Muscle layer of colon (tissue), 2 donors: Measurements from ENCODE around the gene C1orf198.

ENCODE experiments used
- H3K27ac ChIP-seq: one replicate; pipeline ENCODE4 v1.7.0; 2013; ENCODE audit warnings: low read depth, mild to moderate bottlenecking, low read length, moderate library complexity
- H3K27me3 ChIP-seq, 2 donors: one replicate each; pipeline ENCODE4 v1.7.0; 2013; ENCODE audit warnings: low read length in 2 of 2, mild to moderate bottlenecking in 2 of 2; ENCODE audit not compliant: insufficient read depth in 2 of 2, control insufficient read depth in 1 of 2
- H3K36me3 ChIP-seq: one replicate; pipeline ENCODE4 v1.7.0; 2013; ENCODE audit warnings: mild to moderate bottlenecking, low read length; ENCODE audit not compliant: insufficient read depth
- H3K4me1 ChIP-seq: one replicate; pipeline ENCODE4 v1.7.0; 2013; ENCODE audit warnings: mild to moderate bottlenecking, low read length; ENCODE audit not compliant: insufficient read depth
- H3K4me3 ChIP-seq, 2 donors: one replicate each; pipeline ENCODE4 v1.7.0; 2013; ENCODE audit warnings: low read length in 2 of 2, low read depth in 1 of 2, mild to moderate bottlenecking in 1 of 2, moderate library complexity in 1 of 2
- H3K9ac ChIP-seq: one replicate; pipeline ENCODE4 v1.7.0; 2013; ENCODE audit warnings: low read length
- H3K9me3 ChIP-seq: one replicate; pipeline ENCODE4 v1.7.0; 2013; ENCODE audit warnings: mild to moderate bottlenecking, low read length
- donor health status: abdominal sarcoma.
- donor health status: Adenocarcinoma of cecum.

Gene C1orf198

DNA sequence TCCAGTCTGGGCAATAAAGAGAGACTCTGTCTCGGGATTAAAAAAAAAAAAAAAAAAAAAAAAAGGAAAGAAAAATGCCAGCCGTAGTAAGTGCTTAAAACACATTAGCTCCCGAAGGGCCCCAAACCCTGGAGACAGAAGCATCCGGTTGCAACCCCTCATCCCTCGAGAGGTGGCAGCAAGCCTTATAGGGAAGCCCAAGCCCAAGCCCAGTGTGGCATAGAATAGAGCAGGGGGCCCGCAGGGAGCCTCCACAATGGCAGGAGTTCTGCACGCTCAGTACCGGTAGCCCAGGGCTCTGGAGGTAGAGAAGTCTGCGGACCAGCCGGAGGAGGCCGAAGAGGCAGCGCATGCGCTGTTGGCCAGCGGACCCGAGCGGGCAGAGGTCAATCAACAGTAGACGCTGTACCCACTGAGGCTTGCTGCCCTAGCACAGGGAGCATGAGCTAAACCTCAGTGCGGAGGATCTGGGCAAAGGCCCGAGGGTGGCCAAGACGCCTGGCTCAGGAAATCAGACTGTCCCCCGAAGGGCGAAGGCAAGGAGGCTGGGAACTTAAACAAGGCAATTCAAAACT lies 34.1 kb upstream of the C1orf198 start:
- peaks cover 4% of the 10 kb centered on the region for H3K36me3 ChIP-seq
- H3K9me3 ChIP-seq = no peaks in the 10 kb centered on the region
- H3K4me1 ChIP-seq = peaks cover 10% of the 10 kb centered on the region
- no peak overlapping the region for H3K27ac ChIP-seq
- no peak overlapping the region for H3K9ac ChIP-seq
- H3K4me3 ChIP-seq = no peak overlapping the region
- no peaks in the 10 kb centered on the region for H3K27me3 ChIP-seq

DNA sequence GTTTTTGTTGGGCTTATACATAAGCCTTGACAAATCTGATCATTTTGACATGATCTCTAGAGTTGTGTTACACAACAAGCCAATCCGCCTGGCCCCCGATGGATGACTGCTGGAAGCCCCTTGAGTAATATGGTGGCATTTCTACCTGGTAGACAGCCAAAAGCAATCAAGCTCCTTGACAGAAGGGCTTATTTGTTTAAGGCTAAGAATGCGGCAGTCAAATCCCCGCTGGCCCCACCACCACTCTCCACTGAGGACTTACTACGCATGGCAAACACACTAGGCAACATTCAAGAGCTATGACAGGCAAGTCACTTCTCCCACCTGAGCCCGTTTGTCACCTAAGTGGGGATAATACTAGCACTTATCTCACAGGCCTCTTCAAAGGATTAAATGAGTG lies 33.4 kb upstream of the C1orf198 start:
- Histone ChIP-seq H3K4me1 (peaks cover 5% of the 10 kb centered on the region), H3K9me3 (no peaks in the 10 kb centered on the region), H3K27ac (no peak overlapping the region), H3K9ac (no peak overlapping the region), H3K36me3 (peaks cover 4% of the 10 kb centered on the region), H3K4me3 (no peak overlapping the region), H3K27me3 (no peaks in the 10 kb centered on the region)

DNA sequence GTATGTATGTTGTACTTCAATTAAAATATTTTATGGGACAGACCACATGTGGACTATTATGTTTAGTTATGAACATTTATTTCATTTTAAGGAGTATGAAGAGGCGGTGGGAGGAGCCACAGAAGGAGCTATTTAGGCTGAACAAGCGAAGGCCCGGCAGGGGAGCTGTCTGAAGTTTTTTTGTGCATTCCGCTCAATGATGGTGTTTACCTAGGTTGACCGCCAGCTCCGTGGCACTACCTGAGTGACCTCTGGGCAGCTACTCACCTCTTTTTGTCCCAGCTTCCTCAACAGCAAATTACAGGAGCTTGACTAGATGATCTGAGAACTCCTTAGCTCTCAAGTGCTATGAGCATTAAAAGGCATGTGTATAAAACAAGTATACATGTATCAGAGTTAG lies 32.7 kb upstream of the C1orf198 start:
- peaks cover 5% of the 10 kb centered on the region for H3K4me1 ChIP-seq
- no peak overlapping the region for H3K4me3 ChIP-seq
- H3K9me3 ChIP-seq = no peaks in the 10 kb centered on the region
- peaks cover 4% of the 10 kb centered on the region for H3K36me3 ChIP-seq
- H3K27me3 ChIP-seq = no peaks in the 10 kb centered on the region
- H3K9ac ChIP-seq = no peak overlapping the region
- no peak overlapping the region for H3K27ac ChIP-seq

DNA sequence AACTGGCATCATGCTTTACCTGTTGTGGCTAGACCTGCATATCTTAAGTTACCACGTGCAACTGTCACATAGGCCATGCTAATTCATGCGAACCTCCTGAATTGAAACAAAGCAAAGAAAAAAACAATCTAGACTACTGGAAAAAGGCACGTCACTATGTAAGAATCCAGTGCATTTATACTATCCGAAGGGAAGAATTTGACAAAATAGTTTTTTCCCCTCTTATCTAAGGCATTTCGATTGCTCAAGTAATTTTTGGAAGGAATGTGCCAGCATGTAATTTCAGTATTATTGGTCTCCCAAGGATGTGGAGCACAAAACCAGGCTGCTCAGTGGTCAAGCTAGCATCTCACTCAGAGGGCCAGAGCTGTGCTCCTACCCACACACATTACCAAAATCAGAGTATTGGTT lies 31.5 kb upstream of the C1orf198 start:
- H3K9ac ChIP-seq = no peak overlapping the region
- peaks cover 4% of the 10 kb centered on the region for H3K36me3 ChIP-seq
- H3K4me1 ChIP-seq = no peaks in the 10 kb centered on the region
- H3K9me3 ChIP-seq = no peaks in the 10 kb centered on the region
- H3K4me3 ChIP-seq = no peak overlapping the region
- H3K27me3 ChIP-seq = no peaks in the 10 kb centered on the region
- H3K27ac ChIP-seq = no peak overlapping the region

DNA sequence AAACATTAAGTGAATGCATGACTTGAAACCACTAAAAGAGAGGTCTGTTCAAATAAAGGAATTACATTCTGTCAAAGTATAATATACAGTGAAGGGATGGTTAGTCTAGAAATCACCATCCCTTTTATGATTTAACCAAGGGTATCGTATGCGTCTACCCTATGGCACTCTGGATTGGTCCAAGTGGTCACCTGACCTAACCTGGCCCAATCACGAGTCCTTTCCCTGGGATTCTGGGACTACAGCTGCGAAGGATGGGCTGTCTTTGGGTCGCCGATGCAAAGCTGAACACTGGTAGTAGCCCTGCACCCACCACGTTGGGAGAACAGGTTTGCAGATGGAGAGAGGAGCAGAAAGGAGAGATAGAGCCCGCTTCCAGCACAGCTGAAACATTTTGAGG lies 30.4 kb upstream of the C1orf198 start:
- no peaks in the 10 kb centered on the region for H3K36me3 ChIP-seq

DNA sequence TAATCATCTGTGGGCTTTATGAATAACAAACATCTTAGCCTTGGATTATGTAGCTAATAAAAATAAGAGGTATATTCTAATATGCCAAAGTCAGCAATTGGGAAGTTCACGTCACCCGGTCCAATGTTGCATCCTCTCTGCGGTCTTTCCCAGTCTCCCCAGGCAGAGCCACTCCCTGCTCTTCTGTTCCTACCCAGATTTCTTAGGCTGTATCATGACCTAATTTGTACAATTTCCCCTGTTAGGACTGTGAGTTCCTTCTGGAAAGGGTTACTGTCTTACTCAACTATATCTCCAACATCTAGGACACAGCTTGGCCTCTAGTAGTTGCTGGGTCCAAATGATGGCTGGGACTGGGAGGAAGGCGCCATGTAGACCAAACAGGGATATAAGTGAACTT lies 29.8 kb upstream of the C1orf198 start:
- Histone ChIP-seq H3K36me3 (no peaks in the 10 kb centered on the region), H3K27me3 (no peaks in the 10 kb centered on the region), H3K9me3 (no peaks in the 10 kb centered on the region), H3K9ac (no peak overlapping the region), H3K4me3 (no peak overlapping the region), H3K27ac (no peak overlapping the region), H3K4me1 (no peaks in the 10 kb centered on the region)

More for the DNA sequence above, 30.4 kb upstream of the C1orf198 start:
- Histone ChIP-seq H3K4me3 (no peak overlapping the region), H3K9ac (no peak overlapping the region), H3K4me1 (no peaks in the 10 kb centered on the region), H3K27me3 (no peaks in the 10 kb centered on the region), H3K27ac (no peak overlapping the region), H3K9me3 (no peaks in the 10 kb centered on the region)

DNA sequence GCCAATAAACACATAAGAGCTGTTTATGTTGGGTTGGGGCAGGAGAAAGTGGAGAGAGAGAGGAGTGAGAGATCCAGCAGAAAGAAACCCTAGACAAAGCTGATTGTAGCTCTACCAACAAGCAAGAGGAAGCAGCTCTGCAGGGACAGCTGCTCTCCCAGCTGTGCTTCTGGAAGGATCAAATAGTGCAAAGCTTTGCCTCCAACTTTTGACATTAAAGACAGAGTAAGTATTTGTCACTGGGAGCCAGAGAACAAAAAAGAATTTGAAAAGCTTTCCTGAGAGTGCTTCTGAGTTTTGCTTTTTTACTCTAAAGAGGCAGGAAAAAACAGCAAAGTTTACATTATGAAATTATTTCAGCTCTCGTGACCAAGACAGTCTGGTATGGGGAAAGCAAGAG lies 28.5 kb upstream of the C1orf198 start:
- H3K4me3 ChIP-seq = no peak overlapping the region
- no peaks in the 10 kb centered on the region for H3K27me3 ChIP-seq
- H3K36me3 ChIP-seq = no peaks in the 10 kb centered on the region
- H3K27ac ChIP-seq = no peak overlapping the region
- H3K4me1 ChIP-seq = no peaks in the 10 kb centered on the region
- no peaks in the 10 kb centered on the region for H3K9me3 ChIP-seq
- no peak overlapping the region for H3K9ac ChIP-seq

DNA sequence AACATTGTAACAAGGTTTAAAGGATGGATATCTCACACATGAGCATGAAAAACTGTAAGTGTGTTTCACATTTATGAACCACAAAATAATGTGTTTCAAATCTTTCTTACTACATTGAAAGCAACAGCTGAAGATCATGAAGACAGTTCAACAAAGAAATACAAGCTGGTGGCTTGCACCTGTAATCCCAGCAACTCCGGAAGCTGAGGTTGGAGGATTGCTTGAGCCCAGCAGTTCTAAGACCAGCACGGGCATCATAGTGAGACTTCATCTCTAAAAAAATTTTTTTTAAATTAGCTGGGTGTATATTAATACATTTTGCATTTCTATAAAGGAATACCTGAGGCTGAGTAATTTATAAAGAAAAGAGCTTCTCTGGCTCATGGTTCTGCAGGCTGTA lies 27.1 kb upstream of the C1orf198 start:
- no peaks in the 10 kb centered on the region for H3K9me3 ChIP-seq
- H3K27ac ChIP-seq = no peak overlapping the region
- H3K27me3 ChIP-seq = no peaks in the 10 kb centered on the region
- H3K9ac ChIP-seq = no peak overlapping the region
- no peaks in the 10 kb centered on the region for H3K4me1 ChIP-seq
- H3K4me3 ChIP-seq = no peak overlapping the region
- no peaks in the 10 kb centered on the region for H3K36me3 ChIP-seq

DNA sequence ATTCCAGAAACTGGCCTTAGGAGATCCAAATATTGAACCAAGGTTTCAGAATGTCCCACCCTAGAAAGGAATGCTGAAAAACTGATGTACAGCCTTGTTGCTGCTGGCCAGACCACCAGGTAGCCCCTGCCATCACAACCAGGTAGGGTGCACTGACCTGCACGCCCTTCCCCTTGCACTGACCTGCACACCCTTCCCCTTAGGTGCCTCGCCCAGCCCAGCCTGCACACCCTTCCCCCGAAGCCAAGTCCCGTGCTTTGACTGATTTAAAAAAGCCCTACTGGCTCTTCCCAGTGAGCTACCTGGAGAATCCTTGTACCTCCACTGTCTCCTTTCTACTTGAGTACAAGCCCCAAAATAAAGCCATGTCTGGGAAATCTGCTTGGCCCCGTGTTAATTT lies 26.3 kb upstream of the C1orf198 start:
- Histone ChIP-seq H3K36me3 (no peaks in the 10 kb centered on the region), H3K9me3 (no peaks in the 10 kb centered on the region), H3K27me3 (no peaks in the 10 kb centered on the region), H3K4me3 (no peak overlapping the region), H3K27ac (no peak overlapping the region), H3K4me1 (no peaks in the 10 kb centered on the region), H3K9ac (no peak overlapping the region)

DNA sequence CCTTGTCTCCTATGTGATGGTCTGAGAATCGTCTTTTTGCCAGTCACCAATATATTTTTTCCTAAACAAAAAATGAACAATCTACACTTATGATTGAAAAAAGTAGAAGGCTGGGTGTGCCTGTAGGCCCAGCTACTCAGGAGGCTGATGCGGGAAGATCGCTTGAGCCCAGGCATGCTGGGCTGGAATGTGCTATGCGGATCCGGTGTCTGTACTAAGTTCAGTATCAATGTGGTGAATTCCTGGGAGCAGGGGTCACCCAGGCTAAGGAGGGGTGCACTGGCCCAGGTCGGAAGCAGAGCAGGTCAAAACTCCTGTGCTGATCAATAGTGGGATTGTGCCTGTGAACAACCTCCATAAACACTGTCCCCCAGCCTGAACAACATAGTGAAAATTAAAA lies 25.7 kb upstream of the C1orf198 start:
- no peaks in the 10 kb centered on the region for H3K9me3 ChIP-seq

DNA sequence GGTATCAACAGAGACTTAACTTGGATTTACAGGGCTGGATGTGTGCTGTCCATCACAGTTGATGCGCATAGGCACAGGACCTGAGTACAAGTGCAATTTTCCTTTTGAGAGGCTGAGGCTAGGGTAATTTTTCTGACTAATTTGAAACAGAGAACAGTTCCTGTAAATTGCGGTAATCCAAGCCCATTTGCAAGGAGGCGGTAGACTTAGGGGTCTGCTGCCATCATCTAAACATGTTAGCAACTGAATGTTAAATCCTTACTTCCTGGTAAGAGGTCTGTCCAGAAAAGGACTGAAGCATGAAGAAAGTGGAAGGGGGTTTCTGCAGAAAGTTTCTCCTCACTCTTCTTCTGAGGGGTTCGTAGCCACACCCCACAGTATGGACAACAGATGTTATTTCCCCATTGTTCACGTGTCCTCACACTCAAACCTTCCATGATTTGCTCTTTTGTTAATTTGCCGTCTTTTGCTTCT lies 23.7 kb upstream of the C1orf198 start:
- Histone ChIP-seq H3K36me3 (no peaks in the 10 kb centered on the region), H3K9ac (no peak overlapping the region), H3K9me3 (no peaks in the 10 kb centered on the region), H3K27me3 (no peaks in the 10 kb centered on the region), H3K4me1 (no peaks in the 10 kb centered on the region), H3K27ac (no peak overlapping the region), H3K4me3 (no peak overlapping the region)

More for the DNA sequence above, 25.7 kb upstream of the C1orf198 start:
- Histone ChIP-seq H3K27ac (no peak overlapping the region), H3K9ac (no peak overlapping the region), H3K4me1 (no peaks in the 10 kb centered on the region), H3K27me3 (no peaks in the 10 kb centered on the region), H3K4me3 (no peak overlapping the region), H3K36me3 (no peaks in the 10 kb centered on the region)

DNA sequence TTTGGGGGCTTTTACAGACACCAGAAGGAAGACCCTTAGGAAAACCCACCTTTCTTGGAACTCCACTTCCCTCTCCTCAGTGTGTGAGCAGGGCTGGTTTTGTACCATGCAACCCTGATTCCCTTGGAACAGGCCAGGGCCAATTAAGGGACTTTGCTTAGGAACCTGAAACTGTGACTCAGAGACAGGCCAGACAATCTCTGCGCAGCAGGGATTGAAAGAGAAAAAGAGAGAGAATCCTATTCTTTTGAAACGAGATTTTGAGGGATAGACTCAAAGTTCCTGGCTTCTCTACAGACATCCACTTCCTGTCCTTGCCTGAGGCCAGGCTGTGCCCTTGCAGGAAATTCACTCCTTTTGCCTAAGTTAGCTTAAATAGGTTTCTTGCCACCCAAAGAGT lies 23.1 kb upstream of the C1orf198 start:
- Histone ChIP-seq H3K9ac (no peak overlapping the region), H3K4me3 (no peak overlapping the region), H3K36me3 (no peaks in the 10 kb centered on the region), H3K27ac (no peak overlapping the region), H3K9me3 (no peaks in the 10 kb centered on the region), H3K4me1 (no peaks in the 10 kb centered on the region), H3K27me3 (no peaks in the 10 kb centered on the region)
